GM12801 (cell line): ENCODE data around the gene KRT79.

Experiments
- TF ChIP-seq, protein P1 (sequence below): IDR thresholded peaks from one replicate; pipeline ENCODE4 v1.5.1; 2011; ENCODE audit warnings: control low read depth; ENCODE audit not compliant: insufficient read length; ENCODE audit errors: extremely low read depth

The KRT79 gene

DNA sequence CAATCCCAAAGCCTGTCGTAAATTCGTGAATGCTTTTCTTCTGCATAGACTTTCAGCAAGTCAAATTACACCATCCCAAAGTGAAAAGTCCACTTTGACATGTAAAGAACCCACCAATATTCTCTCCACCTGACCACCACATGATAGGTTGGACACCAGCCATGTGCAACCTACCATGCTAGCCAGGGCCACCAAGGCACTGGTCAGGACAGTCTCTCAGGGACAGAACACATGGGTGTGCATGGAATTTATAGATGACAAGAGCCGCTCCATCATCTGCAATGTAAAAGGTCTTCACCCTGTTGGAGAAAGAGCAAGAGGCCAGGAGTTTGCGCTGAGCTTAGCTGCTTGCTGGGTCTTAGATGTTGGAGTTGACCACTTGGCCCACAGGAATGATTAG, 51.6 kb downstream of the KRT79 start:
- TF ChIP-seq, protein P1, sequence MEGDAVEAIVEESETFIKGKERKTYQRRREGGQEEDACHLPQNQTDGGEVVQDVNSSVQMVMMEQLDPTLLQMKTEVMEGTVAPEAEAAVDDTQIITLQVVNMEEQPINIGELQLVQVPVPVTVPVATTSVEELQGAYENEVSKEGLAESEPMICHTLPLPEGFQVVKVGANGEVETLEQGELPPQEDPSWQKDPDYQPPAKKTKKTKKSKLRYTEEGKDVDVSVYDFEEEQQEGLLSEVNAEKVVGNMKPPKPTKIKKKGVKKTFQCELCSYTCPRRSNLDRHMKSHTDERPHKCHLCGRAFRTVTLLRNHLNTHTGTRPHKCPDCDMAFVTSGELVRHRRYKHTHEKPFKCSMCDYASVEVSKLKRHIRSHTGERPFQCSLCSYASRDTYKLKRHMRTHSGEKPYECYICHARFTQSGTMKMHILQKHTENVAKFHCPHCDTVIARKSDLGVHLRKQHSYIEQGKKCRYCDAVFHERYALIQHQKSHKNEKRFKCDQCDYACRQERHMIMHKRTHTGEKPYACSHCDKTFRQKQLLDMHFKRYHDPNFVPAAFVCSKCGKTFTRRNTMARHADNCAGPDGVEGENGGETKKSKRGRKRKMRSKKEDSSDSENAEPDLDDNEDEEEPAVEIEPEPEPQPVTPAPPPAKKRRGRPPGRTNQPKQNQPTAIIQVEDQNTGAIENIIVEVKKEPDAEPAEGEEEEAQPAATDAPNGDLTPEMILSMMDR: no peak

DNA sequence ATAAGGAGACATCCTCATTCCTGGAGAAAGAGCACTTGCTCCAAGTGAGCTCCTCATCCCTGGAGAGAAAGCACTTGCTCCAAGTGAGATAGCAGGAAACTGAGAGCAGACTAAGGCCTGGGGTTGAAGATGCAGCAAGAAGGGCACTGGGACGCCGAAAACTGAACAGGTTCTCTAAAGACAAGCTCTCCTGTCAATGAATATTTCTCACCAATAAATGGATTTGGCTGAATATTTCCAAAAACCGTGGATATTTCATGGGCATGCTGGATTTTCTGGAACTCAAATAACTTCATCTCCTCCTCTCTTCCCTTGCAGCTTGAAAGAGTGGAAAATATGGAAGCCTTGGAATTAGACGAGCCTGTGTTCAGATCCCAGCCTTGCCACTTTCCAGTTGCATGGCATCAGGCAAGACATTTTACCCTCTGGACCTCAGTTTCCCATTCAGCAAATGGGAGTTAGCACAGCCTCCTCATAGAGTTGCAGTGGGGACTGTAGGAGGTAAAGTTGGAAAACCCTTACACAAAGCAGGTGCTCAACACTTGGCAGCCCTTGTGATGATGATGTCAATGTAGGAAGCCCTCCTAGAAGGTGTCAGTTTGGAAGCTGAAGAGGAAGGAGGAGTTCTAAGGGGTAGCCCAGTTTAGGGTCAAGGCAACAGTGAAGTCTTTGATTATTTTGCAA, 52.6 kb downstream of the KRT79 start:
- TF ChIP-seq, protein P1: no peak

GRCh38 chr12:52779914-52780313, 54.2 kb downstream of the KRT79 start:
- TF ChIP-seq, protein P1: no peak

- TF ChIP-seq, protein P1: no peak
These were observed 55.3 kb downstream of the KRT79 start for GRCh38 chr12:52778833-52779232.

DNA sequence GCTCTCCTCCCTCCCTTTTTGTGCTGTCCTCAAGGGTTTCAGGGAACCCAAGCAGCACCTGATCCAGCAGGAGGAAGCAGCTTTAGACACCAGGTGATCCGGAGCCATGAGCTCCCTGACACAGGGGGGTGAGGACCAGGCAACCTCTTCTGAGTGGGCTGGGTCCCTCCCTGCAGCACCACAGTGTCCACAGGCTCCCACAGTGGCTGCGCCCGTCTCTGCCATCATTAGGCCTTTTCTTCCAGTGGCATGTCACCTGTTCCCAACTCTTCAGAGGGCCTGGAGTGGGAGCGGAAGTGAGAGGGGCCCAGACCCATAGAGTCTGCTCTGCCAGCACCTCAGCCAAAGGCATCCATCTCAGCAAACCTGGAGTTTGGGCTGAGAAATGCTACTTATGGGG, 56.5 kb downstream of the KRT79 start:
- TF ChIP-seq, protein P1: no peak

GRCh38 chr12:52776913-52777395, 57.2 kb downstream of the KRT79 start, which contains the start of gene KRT76:
KRT76 (minus strand) TSS chr12:52777345; CDS start chr12:52777291, 54 bp downstream.
- TF ChIP-seq, protein P1: no peak

DNA sequence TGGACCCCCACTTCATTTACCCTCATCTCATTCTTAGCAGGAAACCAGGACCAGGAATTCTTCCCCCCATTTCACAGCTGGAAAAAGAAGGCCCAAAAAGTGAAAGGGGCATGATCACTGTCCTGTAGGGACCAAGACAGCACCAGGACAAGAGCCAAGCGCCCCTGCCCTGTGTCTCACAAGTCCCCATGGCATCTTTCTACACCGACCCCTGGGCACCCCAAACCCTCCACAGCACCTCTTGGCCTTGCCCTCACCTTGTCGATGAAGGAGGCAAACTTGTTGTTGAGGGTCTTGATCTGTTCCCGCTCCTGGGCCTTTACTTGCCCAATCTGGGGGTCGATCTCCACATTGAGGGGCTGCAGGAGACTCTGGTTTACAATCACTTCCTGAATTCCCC, 57.7 kb downstream of the KRT79 start:
- TF ChIP-seq, protein P1: no peak
